Measurements from ENCODE around the gene STARD10. TPM values are rescaled to one million over a fixed set of nuclear protein-coding genes. Genes with fewer than 3 reads are reported as not detected.
"Not testable (repeated sequence)": the region's sequence is repeated elsewhere in the genome, so short reads cannot be mapped to it uniquely, and the experiment has no call there.

STARD10 gene
- total RNA-seq, 1 experiment from 2014 or later = 17.7 TPM

GRCh38 chr11:72807792-72808191 lies 13.9 kb upstream of the STARD10 start:
- no peak for DNase-seq (ENCODE audit: low read depth)

GRCh38 chr11:72807021-72807693 lies 13.3 kb upstream of the STARD10 start:
- DNase-seq (ENCODE audit: low read depth) = peak; percentile 60

- not testable (repeated sequence) for DNase-seq (ENCODE audit: low read depth)
Observed at GRCh38 chr11:72806378-72806777, 12.5 kb upstream of the STARD10 start.

- no peak for DNase-seq (ENCODE audit: low read depth)
Observed at GRCh38 chr11:72805216-72805615, 11.4 kb upstream of the STARD10 start.

GRCh38 chr11:72802822-72803221 lies 9.0 kb upstream of the STARD10 start:
- no peak for DNase-seq (ENCODE audit: low read depth)

- DNase-seq (ENCODE audit: low read depth) = no peak
Observed at GRCh38 chr11:72799441-72799840, 5.6 kb upstream of the STARD10 start.

- no peak for DNase-seq (ENCODE audit: low read depth)
Observed at GRCh38 chr11:72798361-72798760, 4.5 kb upstream of the STARD10 start.

- no peak for DNase-seq (ENCODE audit: low read depth)
Observed at GRCh38 chr11:72793076-72793424, 797 bp downstream of the STARD10 start.

- DNase-seq (ENCODE audit: low read depth) = no peak
Observed at GRCh38 chr11:72792437-72793021, 1.3 kb downstream of the STARD10 start.

- DNase-seq (ENCODE audit: low read depth) = peak; percentile 25
Observed at GRCh38 chr11:72791228-72791627, 2.6 kb downstream of the STARD10 start.

- peak; percentile 65 for DNase-seq (ENCODE audit: low read depth)
Observed at GRCh38 chr11:72789493-72790131, 4.2 kb downstream of the STARD10 start.

- no peak for DNase-seq (ENCODE audit: low read depth)
Observed at GRCh38 chr11:72788241-72788640, 5.6 kb downstream of the STARD10 start.

- DNase-seq (ENCODE audit: low read depth) = no peak
Observed at GRCh38 chr11:72787216-72788104, 6.4 kb downstream of the STARD10 start.

GRCh38 chr11:72786305-72787215 lies 7.3 kb downstream of the STARD10 start:
- DNase-seq (ENCODE audit: low read depth) = no peak

GRCh38 chr11:72784662-72785061 lies 9.2 kb downstream of the STARD10 start:
- no peak for DNase-seq (ENCODE audit: low read depth)

GRCh38 chr11:72783144-72783905 lies 10.5 kb downstream of the STARD10 start:
- DNase-seq (ENCODE audit: low read depth) = no peak

GRCh38 chr11:72782081-72782920 lies 11.5 kb downstream of the STARD10 start:
- no peak for DNase-seq (ENCODE audit: low read depth)

GRCh38 chr11:72781313-72782080 lies 12.3 kb downstream of the STARD10 start:
- DNase-seq (ENCODE audit: low read depth) = no peak

- no peak for DNase-seq (ENCODE audit: low read depth)
Observed at GRCh38 chr11:72781063-72781312, 12.9 kb downstream of the STARD10 start.

All from M059J (cell line).